SK-N-SH treated with all-trans-retinoic acid at 6 μM for 48 hours (cell line): ENCODE measurements around the gene MOBP.

Experiments used
- CSDC2 ChIP-seq: fragments of 250-450 bp; sonication (Bioruptor Pico); IDR thresholded peaks from 2 replicates; pipeline ENCODE4 v1.5.0; 2020; ENCODE audit warnings: mild to moderate bottlenecking, moderate library complexity
- PPARA ChIP-seq: fragments of 250-450 bp; sonication (Bioruptor Pico); IDR thresholded peaks from 2 replicates; pipeline ENCODE4 v1.5.0; 2020; ENCODE audit warnings: mild to moderate bottlenecking, borderline replicate concordance
- ZFP3 ChIP-seq: fragments of 250-450 bp; sonication (Bioruptor Pico); IDR thresholded peaks from 2 replicates; pipeline ENCODE4 v1.5.0; 2020; ENCODE audit warnings: mild to moderate bottlenecking, moderate library complexity

GRCh38 chr3:39456159-39456558, 11.3 kb upstream of the MOBP start:
- TF ChIP-seq ZFP3 (CRISPR knock-in tag) (no peak), PPARA (CRISPR knock-in tag) (no peak), CSDC2 (CRISPR knock-in tag) (no peak)
